Breast epithelium (tissue), 4 donors: ENCODE data around the gene PPP6R3. TPM values are rescaled to one million over a fixed set of nuclear protein-coding genes. Genes with fewer than 3 reads are reported as not detected.

ENCODE experiments used
- DNase-seq, 2 donors: peaks; one replicate each; pipeline ENCODE4 v3.0.0-alpha.2; 2019; ENCODE audit warnings: low spot score in 2 of 2
- H3K27ac ChIP-seq, 2 donors: fragments of 200-600 bp; sonication (generic) in 1 of 2; one replicate each; pipeline ENCODE4 v1.5.1; 2016 to 2019; ENCODE audit warnings: mild to moderate bottlenecking in 1 of 2
- H3K27me3 ChIP-seq, 2 donors: fragments of 200-600 bp; sonication (generic) in 1 of 2; one replicate each; pipeline versions ENCODE4 v1.5.1 to v1.6.0; 2017 to 2019; ENCODE audit warnings: control low read depth in 1 of 2, mild to moderate bottlenecking in 1 of 2
- H3K36me3 ChIP-seq: fragments of 200-600 bp; one replicate; pipeline ENCODE4 v1.5.1; 2019
- H3K4me1 ChIP-seq, 2 donors: fragments of 200-600 bp; sonication (generic); one replicate each; pipeline ENCODE4 v1.5.1; 2016 to 2019; ENCODE audit warnings: control low read depth in 1 of 2
- H3K4me3 ChIP-seq, 3 donors: fragments of 200-600 bp; sonication (generic); 1 replicate in 2 of 3; 2 replicates in 1 of 3; pipeline ENCODE4 v1.5.1; 2016 to 2019; ENCODE audit warnings: mild to moderate bottlenecking in 3 of 3, moderate library complexity in 2 of 3
- H3K9me3 ChIP-seq, 2 donors: fragments of 200-600 bp; sonication (generic) in 1 of 2; one replicate each; pipeline ENCODE4 v1.5.1; 2016 to 2019; ENCODE audit warnings: control low read depth in 1 of 2
- CTCF ChIP-seq, 3 donors: fragments of 450-650 bp; IDR thresholded peaks; one replicate each; pipeline ENCODE4 v1.5.1; 2016 to 2017; ENCODE audit warnings: antibody characterized with exemption in 3 of 3, mild to moderate bottlenecking in 3 of 3, moderate library complexity in 3 of 3
- POLR2A ChIP-seq: fragments of 450-650 bp; IDR thresholded peaks from one replicate; pipeline ENCODE4 v1.6.1; 2016; ENCODE audit warnings: antibody characterized with exemption, mild to moderate bottlenecking, moderate library complexity
- POLR2AphosphoS5 ChIP-seq, 3 donors: sonication (generic); formaldehyde crosslinking; IDR thresholded peaks; one replicate each; pipeline ENCODE4 v1.6.1; 2017; ENCODE audit warnings: antibody characterized with exemption in 3 of 3
- intact Hi-C: fragments of 100-400 bp; cut with DNase I; formaldehyde crosslinking; loops from one replicate; pipeline ENCODE4 v1.15.1; 2023; ENCODE audit warnings: low total_unique reads
- total RNA-seq, 3 donors: library from RNA; depleted of rRNA; stranded (reverse); fragments of >200 nt; gene quantifications; one replicate each; pipeline ENCODE4 v1.1.0, GENCODE V29; 2016

The PPP6R3 gene
- total RNA-seq, 3 donors from 2014 or later, result 113 to 227 (median 183) TPM

GRCh38 chr11:68528630-68529029 lies 68.1 kb downstream of the PPP6R3 start:
- intact Hi-C loops, result no loop called here
- H3K27ac ChIP-seq, result peak overlapping the region; percentile 27 to 55

GRCh38 chr11:68531129-68531693 lies 70.7 kb downstream of the PPP6R3 start:
- no peaks in the 10 kb centered on the region for H3K36me3 ChIP-seq
- TF ChIP-seq POLR2A, result no peak
- TF ChIP-seq POLR2AphosphoS5 (IDR thresholded peaks at IDR 0.05), result no peak
- TF ChIP-seq CTCF (IDR thresholded peaks at IDR 0.05), result no peak
- H3K9me3 ChIP-seq, result no peaks in the 10 kb centered on the region
- no peak overlapping the region for H3K27ac ChIP-seq
- H3K4me1 ChIP-seq, result no peaks in the 10 kb centered on the region
- no peak for DNase-seq
- no peaks in the 10 kb centered on the region for H3K27me3 ChIP-seq
- no peak overlapping the region for H3K4me3 ChIP-seq
- intact Hi-C loops, result no loop called here

More at GRCh38 chr11:68528630-68529029, 68.1 kb downstream of the PPP6R3 start:
- no peaks in the 10 kb centered on the region for H3K36me3 ChIP-seq
- H3K4me3 ChIP-seq, result no peak overlapping the region
- TF ChIP-seq CTCF (IDR thresholded peaks at IDR 0.05), result no peak
- TF ChIP-seq POLR2A, result no peak
- no peak for TF ChIP-seq POLR2AphosphoS5 (IDR thresholded peaks at IDR 0.05)
- H3K9me3 ChIP-seq, result no peaks in the 10 kb centered on the region
- H3K4me1 ChIP-seq, result peaks cover 3 to 16% of the 10 kb centered on the region in 2 donors
- DNase-seq, result peak in 1 of 2 donors; percentile 29
- no peaks in the 10 kb centered on the region for H3K27me3 ChIP-seq

GRCh38 chr11:68532727-68533369 lies 72.3 kb downstream of the PPP6R3 start:
- DNase-seq, result no peak
- TF ChIP-seq POLR2A (no peak), CTCF (IDR thresholded peaks at IDR 0.05) (no peak), POLR2AphosphoS5 (IDR thresholded peaks at IDR 0.05) (no peak)
- H3K9me3 ChIP-seq, result no peaks in the 10 kb centered on the region
- intact Hi-C loops, result no loop called here
- H3K4me3 ChIP-seq, result no peak overlapping the region
- no peak overlapping the region for H3K27ac ChIP-seq
- no peaks in the 10 kb centered on the region for H3K4me1 ChIP-seq
- H3K36me3 ChIP-seq, result no peaks in the 10 kb centered on the region
- no peaks in the 10 kb centered on the region for H3K27me3 ChIP-seq

GRCh38 chr11:68533945-68534344 lies 73.4 kb downstream of the PPP6R3 start:
- H3K4me3 ChIP-seq, result no peak overlapping the region
- intact Hi-C loops, result no loop called here
- H3K4me1 ChIP-seq, result no peaks in the 10 kb centered on the region
- no peak for DNase-seq
- TF ChIP-seq POLR2AphosphoS5 (IDR thresholded peaks at IDR 0.05), result no peak
- TF ChIP-seq POLR2A, result no peak
- TF ChIP-seq CTCF (IDR thresholded peaks at IDR 0.05), result no peak
- H3K9me3 ChIP-seq, result no peaks in the 10 kb centered on the region
- H3K27me3 ChIP-seq, result no peaks in the 10 kb centered on the region
- no peak overlapping the region for H3K27ac ChIP-seq
- no peaks in the 10 kb centered on the region for H3K36me3 ChIP-seq

- no peak overlapping the region for H3K4me3 ChIP-seq
- DNase-seq, result no peak
- intact Hi-C loops, result no loop called here
- no peaks in the 10 kb centered on the region for H3K9me3 ChIP-seq
- no peaks in the 10 kb centered on the region for H3K4me1 ChIP-seq
- no peaks in the 10 kb centered on the region for H3K27me3 ChIP-seq
- H3K36me3 ChIP-seq, result no peaks in the 10 kb centered on the region
- no peak overlapping the region for H3K27ac ChIP-seq
- no peak for TF ChIP-seq POLR2AphosphoS5 (IDR thresholded peaks at IDR 0.05)
- no peak for TF ChIP-seq POLR2A
- no peak for TF ChIP-seq CTCF (IDR thresholded peaks at IDR 0.05)
These were observed 74.5 kb downstream of the PPP6R3 start for GRCh38 chr11:68535098-68535497.
